GM10847 (cell line): ENCODE data around the gene B4GALT7.
A peak's percentile ranks its signal among the peaks of the same experiment; 100 is the strongest.

Experiments
- POLR2A ChIP-seq: IDR thresholded peaks from 2 replicates; pipeline ENCODE4 v1.6.1; 2011; ENCODE audit not compliant: insufficient read length; ENCODE audit errors: extremely low read depth

Gene B4GALT7

GRCh38 chr5:177588413-177588909, 11.5 kb upstream of the B4GALT7 start:
- TF ChIP-seq POLR2A, result no peak

- no peak for TF ChIP-seq POLR2A
Observed at GRCh38 chr5:177590406-177590805, 9.5 kb upstream of the B4GALT7 start.

GRCh38 chr5:177591690-177592009, 8.3 kb upstream of the B4GALT7 start:
- no peak for TF ChIP-seq POLR2A

GRCh38 chr5:177592010-177592834, 7.7 kb upstream of the B4GALT7 start, which contains the start of gene TMED9:
Gene TMED9 (plus strand): TSS chr5:177592203. CDS start chr5:177592215, 12 bp downstream.
- peak; percentile 95 for TF ChIP-seq POLR2A

- no peak for TF ChIP-seq POLR2A
Observed at GRCh38 chr5:177592905-177593304, 7.0 kb upstream of the B4GALT7 start.

GRCh38 chr5:177593511-177593910, 6.4 kb upstream of the B4GALT7 start:
- no peak for TF ChIP-seq POLR2A

- TF ChIP-seq POLR2A, result no peak
Observed at GRCh38 chr5:177594071-177594470, 5.9 kb upstream of the B4GALT7 start.

GRCh38 chr5:177595026-177595585, 4.8 kb upstream of the B4GALT7 start:
- no peak for TF ChIP-seq POLR2A

- TF ChIP-seq POLR2A, result no peak
Observed at GRCh38 chr5:177595991-177596774, 3.7 kb upstream of the B4GALT7 start.

- TF ChIP-seq POLR2A, result no peak
Observed at GRCh38 chr5:177596775-177597238, 3.1 kb upstream of the B4GALT7 start.

- TF ChIP-seq POLR2A, result no peak
Observed at GRCh38 chr5:177598477-177598876, 1.5 kb upstream of the B4GALT7 start.

- no peak for TF ChIP-seq POLR2A
Observed at GRCh38 chr5:177600508-177601018, 631 bp downstream of the B4GALT7 start.

GRCh38 chr5:177601126-177601525, 1.2 kb downstream of the B4GALT7 start:
- TF ChIP-seq POLR2A, result no peak

GRCh38 chr5:177601577-177602457, 1.9 kb downstream of the B4GALT7 start:
- TF ChIP-seq POLR2A, result no peak
